HG03175 (cell line): ENCODE measurements around the gene RCC1.
A peak's percentile ranks its signal among the peaks of the same experiment; 100 is the strongest.
"Not testable (repeated sequence)": the region's sequence is repeated elsewhere in the genome, so short reads cannot be mapped to it uniquely, and the experiment has no call there.

Source experiments
- ATAC-seq: cut with Tn5 transposase; IDR thresholded peaks from one replicate; pipeline ENCODE4 v1.9.1; 2021; ENCODE audit warnings: mild to moderate bottlenecking, moderate library complexity; ENCODE audit not compliant: unreplicated experiment

RCC1 gene

GRCh38 chr1:28510273-28510969, 4.6 kb downstream of the RCC1 start:
- no peak for ATAC-seq

DNA sequence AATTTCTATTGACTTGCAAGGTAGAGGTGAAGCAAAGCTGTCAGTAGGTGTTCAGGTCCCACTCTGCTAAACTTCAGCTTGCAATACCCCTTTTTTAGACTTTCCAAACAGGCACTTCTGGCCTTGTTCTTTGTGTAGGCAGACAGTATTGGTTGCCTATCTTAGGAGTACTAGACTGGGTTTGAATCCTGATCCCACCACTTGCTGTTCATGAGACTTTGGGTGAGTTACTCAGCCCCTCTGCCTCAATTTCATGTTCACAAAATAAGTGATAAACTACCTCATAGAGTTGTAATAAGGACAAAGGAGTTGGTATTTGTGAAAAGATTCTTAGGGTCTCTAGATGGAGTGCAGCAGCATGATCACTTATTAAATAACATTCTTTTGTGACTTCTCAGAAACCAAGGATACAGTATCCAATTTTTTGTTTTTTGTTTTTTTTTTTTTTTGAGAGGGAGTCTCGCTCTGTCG, 5.2 kb downstream of the RCC1 start:
- ATAC-seq = no peak

GRCh38 chr1:28512058-28512611, 6.3 kb downstream of the RCC1 start:
- ATAC-seq = no peak

DNA sequence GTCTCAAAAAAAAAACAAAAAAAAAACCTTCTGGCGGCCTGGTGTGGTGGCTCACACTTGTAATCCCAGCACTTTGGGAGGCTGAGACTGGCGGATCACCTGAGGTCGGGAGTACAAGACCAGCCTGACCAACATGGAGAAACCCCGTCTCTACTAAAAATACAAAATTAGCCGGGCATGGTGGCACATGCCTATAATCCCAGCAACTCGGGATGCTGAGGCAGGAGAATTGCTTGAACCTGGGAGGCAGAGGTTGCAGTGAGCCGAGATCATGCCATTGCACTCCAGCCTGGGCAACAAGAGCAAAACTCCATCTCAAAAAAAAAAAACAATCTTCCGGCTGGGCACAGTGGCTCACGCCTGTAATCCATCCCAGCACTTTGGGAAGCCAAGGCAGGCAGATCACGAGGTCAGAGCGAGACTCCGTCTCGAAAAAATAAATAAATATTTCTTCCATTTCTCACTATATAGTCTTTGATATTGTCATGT, 8.6 kb downstream of the RCC1 start:
- not testable (repeated sequence) for ATAC-seq

DNA sequence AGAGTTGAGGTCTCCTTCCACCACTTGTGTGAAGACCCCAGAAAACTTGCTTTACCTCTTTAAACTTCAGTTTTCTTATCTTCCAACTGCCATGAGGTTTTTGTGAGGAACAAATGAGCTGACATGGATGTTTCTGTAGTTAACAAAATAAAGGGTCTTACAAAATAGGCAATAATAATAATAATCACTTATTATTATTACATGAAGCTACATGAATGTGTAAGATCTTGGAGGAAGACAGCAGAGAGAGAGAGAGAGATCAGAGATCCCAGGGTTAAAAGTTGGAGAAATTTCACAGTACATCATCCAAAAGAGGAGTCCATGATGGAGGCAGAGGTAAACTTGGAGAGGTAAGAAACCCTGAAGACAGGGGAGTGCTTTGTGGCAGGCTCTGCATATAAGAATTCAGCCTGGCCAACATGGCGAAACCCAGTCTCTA, 10.7 kb downstream of the RCC1 start:
- ATAC-seq = no peak

DNA sequence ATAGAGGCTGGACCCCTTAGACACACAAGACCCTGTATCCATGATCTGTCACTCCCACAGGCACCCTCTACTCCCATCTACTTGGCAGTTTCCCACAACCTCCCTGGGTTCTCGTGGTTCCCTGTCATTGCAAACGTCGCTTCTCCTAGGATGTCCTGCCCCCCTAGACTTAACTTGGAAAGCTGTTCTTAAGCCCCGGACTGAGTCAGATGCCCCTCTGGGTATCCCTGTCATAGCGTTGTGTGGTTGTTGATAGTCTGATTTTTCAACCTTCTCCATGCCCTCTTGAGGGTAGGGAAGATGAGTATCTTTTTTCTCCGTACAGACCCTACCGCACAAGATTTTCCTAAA, 11.8 kb downstream of the RCC1 start:
- ATAC-seq = no peak

GRCh38 chr1:28518000-28518744, 12.3 kb downstream of the RCC1 start:
- ATAC-seq = peak; percentile 80

GRCh38 chr1:28518745-28519341, 13.0 kb downstream of the RCC1 start:
- ATAC-seq = peak; percentile 32

DNA sequence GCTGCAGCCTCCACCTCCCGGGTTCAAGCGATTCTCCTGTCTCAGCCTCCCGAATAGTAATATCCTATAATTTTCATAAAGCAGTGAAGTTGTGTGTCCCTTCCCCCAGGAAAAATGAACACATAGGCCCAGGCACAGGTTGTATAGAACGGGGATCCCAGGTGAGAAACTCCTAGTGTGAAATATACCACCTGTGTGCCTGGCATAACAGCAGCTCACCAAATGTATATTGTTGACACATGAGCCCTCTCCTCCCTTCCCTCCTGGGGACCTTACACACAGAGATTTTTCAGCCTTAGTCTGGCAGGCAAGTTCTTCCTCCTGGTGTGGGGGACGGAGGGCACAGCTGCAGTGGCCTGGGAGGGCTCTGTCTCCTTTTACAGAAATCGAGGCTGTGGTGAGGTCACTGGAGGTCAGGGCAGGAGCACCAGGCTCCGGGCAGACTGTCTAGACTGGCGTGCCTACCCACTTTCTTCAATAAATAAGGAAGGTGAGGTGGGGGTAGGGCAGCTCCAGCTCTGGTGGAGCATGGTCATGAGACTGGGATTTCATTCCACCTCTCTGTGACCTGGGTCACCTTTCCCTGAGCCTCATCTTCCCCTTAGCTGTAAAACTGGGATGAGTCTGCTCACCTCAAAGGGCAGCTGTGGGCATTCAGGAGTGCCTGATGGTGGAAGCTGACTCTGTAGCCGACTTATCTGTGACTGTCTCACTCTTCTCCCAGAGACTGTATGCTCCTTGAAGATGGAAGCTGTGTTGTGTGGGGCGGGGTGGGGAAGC, 14.3 kb downstream of the RCC1 start:
- no peak for ATAC-seq

- ATAC-seq = not testable (repeated sequence)
Measured at GRCh38 chr1:28520796-28521195, 15.0 kb downstream of the RCC1 start.

GRCh38 chr1:28521502-28522164, 15.8 kb downstream of the RCC1 start:
- ATAC-seq = no peak

- not testable (repeated sequence) for ATAC-seq
Measured at GRCh38 chr1:28522537-28522936, 16.7 kb downstream of the RCC1 start.

- not testable (repeated sequence) for ATAC-seq
Measured at GRCh38 chr1:28525002-28525642, 19.3 kb downstream of the RCC1 start.

DNA sequence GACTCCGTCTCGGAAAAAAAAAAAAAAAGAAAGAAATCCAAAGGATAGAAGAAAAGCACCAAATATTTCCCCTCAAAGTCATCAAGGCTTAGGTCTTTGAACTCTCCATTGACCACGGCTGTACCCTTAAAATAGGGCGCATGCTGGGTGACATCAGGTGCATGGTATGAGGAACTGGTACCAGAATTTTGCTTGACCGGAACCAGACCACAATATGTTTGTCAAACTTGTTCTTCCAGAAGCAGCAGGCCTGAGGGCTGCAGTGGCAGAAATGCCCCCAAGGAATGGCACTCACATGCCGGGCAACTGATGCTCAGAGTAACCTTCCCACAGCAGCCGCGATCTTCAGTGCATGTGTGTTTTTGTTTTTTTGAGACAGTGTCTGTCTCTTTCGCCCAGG, 21.0 kb downstream of the RCC1 start:
- no peak for ATAC-seq

GRCh38 chr1:28530456-28530855, 24.6 kb downstream of the RCC1 start:
- ATAC-seq = no peak

DNA sequence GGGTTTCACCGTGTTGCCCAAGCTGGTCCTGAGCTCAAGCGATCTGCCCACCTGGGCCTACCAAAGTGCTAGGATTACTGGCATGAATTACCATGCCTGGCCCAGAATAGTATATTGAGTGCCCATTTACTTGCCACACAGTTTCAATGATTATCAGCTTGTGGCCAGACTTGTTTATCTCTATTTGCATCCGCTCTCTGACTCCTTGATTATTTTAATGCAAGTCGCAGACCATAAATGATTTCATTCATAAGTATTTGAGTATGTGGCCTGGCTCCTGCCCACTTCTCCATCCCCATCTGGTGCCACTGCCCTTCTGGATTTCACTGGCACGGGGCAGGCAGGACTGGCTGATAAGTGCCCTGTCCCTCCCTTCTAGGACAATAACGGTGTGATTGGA, 28.8 kb downstream of the RCC1 start:
- no peak for ATAC-seq

DNA sequence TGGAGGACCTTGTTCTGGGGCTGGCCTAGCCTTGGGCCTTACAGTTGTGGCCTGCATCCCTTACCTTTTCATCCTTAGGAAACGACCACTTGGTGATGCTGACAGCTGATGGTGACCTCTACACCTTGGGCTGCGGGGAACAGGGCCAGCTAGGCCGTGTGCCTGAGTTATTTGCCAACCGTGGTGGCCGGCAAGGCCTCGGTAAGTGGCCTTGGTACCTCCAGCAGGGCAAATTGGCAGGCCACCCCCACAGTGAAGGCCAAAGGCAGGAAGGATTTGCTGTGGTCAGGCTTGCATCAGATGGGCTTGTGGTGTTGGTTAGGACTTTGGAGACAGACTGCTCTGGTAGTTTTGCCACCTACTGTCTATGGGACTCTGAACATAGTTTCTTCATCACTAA, 29.3 kb downstream of the RCC1 start:
- ATAC-seq = no peak

DNA sequence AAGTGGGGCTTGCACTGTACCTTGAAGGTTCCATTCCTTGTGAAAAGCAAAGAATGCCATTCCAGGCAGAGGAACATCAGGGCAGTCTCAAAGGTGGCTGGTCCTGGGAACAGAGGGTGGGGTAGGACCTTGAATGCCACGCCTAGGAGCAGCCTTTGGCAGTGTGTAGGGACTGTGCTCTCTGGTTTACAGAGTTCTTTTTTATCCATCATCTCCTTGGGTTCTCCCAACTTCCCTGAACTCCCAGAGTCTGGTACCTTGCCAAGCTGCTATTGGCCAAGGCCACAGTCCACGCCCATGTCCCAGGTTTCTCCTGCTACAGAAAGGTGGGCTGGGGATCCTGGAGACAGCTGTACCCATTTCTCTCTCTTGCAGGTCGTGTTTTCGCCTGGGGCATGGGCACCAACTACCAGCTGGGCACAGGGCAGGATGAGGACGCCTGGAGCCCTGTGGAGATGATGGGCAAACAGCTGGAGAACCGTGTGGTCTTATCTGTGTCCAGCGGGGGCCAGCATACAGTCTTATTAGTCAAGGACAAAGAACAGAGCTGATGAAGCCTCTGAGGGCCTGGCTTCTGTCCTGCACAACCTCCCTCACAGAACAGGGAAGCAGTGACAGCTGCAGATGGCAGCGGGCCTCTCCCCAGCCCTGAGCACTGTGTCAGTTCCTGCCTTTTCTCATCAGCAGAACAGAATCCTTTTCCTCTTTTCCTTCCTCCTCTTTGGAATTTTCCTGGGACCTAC, 31.8 kb downstream of the RCC1 start:
- no peak for ATAC-seq

- no peak for ATAC-seq
Measured at GRCh38 chr1:28538286-28538685, 32.4 kb downstream of the RCC1 start.
